GM19455 (cell line): ENCODE data around the gene GLYATL1B.
"Not testable (repeated sequence)": the region's sequence is repeated elsewhere in the genome, so short reads cannot be mapped to it uniquely, and the experiment has no call there.

Experiments used
- ATAC-seq: cut with Tn5 transposase; IDR thresholded peaks from one replicate; pipeline ENCODE4 v1.9.1; 2021; ENCODE audit not compliant: unreplicated experiment

The GLYATL1B gene, protein sequence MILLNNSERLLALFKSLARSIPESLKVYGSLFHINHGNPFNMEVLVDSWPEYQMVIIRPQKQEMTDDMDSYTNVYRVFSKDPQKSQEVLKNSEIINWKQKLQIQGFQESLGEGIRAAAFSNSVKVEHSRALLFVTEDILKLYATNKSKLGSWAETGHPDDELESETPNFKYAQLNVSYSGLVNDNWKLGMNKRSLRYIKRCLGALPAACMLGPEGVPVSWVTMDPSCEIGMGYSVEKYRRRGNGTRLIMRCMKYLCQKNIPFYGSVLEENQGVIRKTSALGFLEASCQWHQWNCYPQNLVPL

GRCh38 chr11:59086007-59086406 lies at the start of gene GLYATL1B:
Gene GLYATL1B (plus strand): TSS chr11:59086307. CDS start chr11:59086307, 0 bp downstream.
- not testable (repeated sequence) for ATAC-seq

DNA sequence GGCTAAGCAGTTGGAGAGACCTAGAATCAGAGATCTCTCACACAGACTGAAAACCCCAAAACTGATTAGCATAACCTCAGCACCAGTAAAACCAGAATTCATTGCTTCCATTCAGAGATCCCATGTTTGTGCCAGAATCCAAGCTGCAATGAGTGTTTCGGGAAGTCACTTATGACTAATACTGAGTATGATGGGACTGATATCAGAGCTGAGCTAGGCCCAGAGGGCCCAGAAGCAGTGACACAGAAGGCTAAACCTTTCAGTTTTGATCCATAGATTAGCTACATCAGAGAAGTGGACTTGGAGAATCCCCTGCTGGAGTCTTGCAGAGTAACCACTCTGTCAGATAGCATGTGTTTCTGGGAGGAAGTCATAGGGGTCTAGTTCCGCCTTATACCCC lies 49.6 kb upstream of the GLYATL1B start:
- not testable (repeated sequence) for ATAC-seq

- not testable (repeated sequence) for ATAC-seq
Observed at GRCh38 chr11:59037434-59037833, 48.7 kb upstream of the GLYATL1B start.

- no peak for ATAC-seq
Observed at GRCh38 chr11:59040607-59041006, 45.5 kb upstream of the GLYATL1B start.

- not testable (repeated sequence) for ATAC-seq
Observed at GRCh38 chr11:59051383-59051782, 34.7 kb upstream of the GLYATL1B start.

GRCh38 chr11:59052355-59052754 lies 33.8 kb upstream of the GLYATL1B start:
- not testable (repeated sequence) for ATAC-seq

GRCh38 chr11:59053387-59053786 lies 32.7 kb upstream of the GLYATL1B start:
- ATAC-seq = peak; percentile 42

GRCh38 chr11:59058120-59059033 lies 27.7 kb upstream of the GLYATL1B start:
- ATAC-seq = peak; percentile 90

DNA sequence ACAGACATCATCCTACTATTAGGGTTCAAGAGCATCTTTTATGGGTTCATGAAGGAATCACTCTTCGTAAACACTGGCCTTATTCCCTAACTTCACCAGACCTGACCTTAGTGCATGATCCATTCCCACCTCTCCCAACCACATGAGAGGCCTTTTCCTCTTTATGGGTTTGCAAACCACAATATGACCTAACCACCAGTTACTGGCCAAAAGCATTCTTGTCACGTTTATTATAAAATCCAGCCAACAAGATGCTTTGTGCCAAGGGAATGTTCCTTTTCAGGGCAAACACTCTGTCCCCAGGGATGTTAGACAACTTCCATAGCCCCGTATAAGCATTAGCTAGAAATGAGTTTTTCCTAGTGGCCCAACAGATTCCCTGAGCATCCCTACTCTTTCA lies 26.0 kb upstream of the GLYATL1B start:
- ATAC-seq = not testable (repeated sequence)

DNA sequence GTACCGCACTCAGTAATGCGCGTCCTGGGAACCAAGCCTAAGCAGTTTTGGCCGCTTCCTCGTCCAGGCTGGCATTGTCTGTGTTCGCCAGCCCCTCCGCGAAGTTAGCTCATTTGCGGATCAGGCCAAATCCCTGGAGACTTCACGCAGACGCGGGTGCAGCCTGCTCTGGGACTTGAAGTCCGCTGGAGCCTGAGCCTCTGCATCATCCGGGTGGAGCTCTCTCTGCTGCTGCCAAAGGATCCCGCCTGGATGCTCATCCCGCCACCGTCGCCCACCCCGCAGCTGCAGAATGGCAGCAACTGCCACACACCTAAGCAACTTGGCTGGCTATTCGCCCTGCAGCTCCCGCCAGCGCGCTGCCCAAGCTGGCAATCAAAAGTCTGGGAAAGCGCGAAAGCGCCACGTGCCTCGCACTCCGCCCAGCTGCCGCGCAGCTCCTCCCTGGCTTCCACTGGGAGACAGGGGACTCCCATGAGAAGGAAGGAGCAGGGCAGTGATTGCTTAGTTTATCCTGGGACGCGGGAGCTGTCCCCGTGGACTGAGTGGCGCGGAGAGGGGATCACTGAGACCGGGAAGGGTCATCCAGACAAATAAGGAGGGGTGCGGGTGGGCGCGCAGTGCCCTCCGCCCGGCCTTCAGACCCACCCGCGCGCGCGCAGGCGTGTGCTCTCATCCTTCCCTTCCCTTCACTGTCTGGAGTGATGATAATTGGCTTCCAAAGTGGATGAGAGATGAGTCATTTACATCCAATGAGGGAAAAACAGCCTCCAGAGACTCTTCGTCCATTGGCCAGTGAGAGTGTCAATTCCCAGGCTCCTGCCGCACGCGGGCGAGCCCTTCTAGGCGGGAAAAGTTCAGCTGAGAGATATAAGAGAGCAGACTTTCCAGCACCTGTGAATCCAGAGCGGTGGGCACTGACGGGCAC lies 23.2 kb upstream of the GLYATL1B start:
- no peak for ATAC-seq

GRCh38 chr11:59063996-59064727 lies 21.9 kb upstream of the GLYATL1B start:
- peak; percentile 75 for ATAC-seq

- ATAC-seq = no peak
Observed at GRCh38 chr11:59069087-59069486, 17.0 kb upstream of the GLYATL1B start.

- ATAC-seq = peak; percentile 76
Observed at GRCh38 chr11:59076876-59077571, 9.1 kb upstream of the GLYATL1B start.

- no peak for ATAC-seq
Observed at GRCh38 chr11:59078435-59078834, 7.7 kb upstream of the GLYATL1B start.

DNA sequence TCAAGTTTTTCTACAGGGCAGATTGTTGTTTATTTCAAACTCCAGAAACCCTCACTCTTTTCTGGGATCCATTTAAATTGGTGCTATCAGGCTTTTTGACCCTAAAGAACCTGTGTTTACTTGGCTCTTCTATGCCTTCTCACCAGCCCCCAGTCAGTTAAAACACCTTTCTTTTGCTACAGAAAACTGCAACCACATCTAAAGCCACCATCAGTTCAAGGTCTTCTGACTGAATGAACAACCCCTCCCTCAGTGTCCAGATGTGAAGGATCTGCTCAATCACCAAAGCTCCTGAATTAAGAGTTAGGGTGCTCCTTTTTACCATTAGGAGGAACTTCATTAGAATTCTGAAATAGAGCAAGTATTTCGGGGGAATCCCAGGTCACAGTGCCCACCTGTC lies 7.0 kb upstream of the GLYATL1B start:
- no peak for ATAC-seq

GRCh38 chr11:59080421-59080820 lies 5.7 kb upstream of the GLYATL1B start:
- ATAC-seq = not testable (repeated sequence)

DNA sequence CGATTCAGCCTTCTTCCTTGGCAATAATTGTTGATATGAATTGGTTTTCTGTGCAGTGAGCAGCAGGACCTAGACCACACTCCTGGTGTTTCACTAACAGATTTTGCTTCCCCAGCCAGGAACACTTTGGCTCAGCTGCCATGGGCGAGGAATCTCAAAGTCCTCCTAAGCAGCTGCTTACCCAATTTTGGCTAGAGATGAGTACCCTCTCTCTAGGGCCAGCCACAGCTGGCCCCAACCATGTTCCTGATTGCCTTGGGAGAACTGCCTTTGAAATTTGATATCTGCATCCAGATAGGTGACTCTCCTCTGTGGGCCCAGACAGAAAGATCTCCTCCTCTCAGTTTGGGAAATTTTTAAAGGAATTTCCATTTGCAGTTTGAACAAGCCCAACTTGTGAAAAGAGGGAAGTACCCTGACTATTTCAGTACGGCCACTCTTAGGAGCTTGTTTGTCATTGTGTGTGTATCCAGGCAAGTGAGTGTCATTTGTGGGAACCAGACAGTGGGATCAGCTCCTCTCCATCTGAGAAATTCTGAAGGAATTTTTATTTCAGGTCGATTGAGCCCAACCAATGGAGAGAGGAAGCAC lies 4.6 kb upstream of the GLYATL1B start:
- not testable (repeated sequence) for ATAC-seq

DNA sequence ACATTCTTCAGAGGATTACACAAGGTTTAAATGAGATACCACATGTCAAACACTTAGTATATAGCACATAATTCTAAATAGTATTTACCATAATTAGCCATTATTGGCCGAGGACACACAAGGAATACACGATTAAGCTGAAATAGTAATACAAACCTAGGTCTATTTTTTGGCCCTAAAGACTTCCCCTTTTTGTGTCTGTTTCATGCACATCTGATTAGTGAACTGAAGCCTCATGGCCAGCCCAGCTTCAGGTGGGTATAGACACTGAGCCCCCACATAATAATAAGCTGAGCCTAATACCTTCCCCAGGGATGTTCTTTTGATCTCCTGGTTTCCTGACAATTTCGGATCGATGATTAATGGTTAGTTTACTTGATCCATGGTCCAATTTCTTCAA lies 2.1 kb downstream of the GLYATL1B start:
- ATAC-seq = no peak

DNA sequence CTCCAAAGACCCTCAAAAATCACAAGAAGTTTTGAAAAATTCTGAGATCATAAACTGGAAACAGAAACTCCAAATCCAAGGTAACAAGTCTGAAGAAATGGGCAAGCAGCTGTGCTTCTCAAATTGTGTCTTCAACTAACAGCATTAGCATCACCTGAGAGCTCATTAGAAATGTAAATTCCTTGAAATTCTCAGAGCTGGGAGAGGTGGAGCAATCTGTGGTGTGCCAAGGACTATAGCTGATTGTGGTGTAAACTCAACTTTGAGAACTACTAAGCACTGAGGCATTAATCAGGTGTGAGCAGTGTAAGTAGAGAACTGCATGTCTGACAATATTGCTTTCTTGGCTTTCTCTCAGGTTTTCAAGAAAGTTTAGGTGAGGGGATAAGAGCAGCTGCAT lies 7.5 kb downstream of the GLYATL1B start:
- ATAC-seq = not testable (repeated sequence)
